ENCODE data around the gene NCAM1.

The NCAM1 gene

DNA sequence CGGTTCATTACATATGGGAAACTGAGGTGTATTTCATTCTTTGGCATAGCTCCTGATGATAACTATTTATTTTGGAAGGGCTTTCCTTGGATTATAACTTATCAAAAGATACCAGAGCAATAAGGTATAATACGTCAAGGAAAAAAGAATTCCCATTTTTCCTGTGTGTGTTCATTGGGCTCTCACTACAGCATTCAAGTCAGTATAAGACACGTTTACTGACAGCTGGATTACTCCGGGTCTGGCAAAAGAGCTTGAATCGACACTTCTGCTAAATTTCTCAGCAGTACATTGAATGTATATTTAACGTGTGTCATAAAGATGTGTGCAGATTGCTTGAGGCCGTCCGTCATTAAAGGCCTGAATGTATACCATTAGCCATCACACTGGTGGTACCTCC lies 163.4 kb downstream of the NCAM1 start:
- Histone ChIP-seq H3K9ac (ENCODE audit: low read length) (no peak overlapping the region), H3K27ac (ENCODE audit: low read depth, low read length) (no peak overlapping the region), H3K36me3 (ENCODE audit: low read length) (no peaks in the 10 kb centered on the region), H2AFZ (ENCODE audit: low read depth, low read length, severe bottlenecking) (no peak overlapping the region), H3K27me3 (ENCODE audit: low read length) (no peaks in the 10 kb centered on the region), H3K9me2 (replicated peaks; ENCODE audit: insufficient read depth, low read length) (no peaks in the 10 kb centered on the region), H3K79me2 (ENCODE audit: insufficient read depth, low read length) (no peaks in the 10 kb centered on the region), H3K9me3 (ENCODE audit: insufficient read depth, low read length) (no peaks in the 10 kb centered on the region), H3F3A (ENCODE audit: insufficient read depth) (no peaks in the 10 kb centered on the region), H4K20me1 (ENCODE audit: low read depth, low read length) (no peaks in the 10 kb centered on the region), H3K4me2 (ENCODE audit: low read depth, low read length, poor library complexity, severe bottlenecking) (no peak overlapping the region), H3K4me3 (ENCODE audit: insufficient read depth, low read length, poor library complexity, severe bottlenecking) (no peak overlapping the region)
- no peak for TF ChIP-seq CTCF (IDR thresholded peaks at IDR 0.05; ENCODE audit: insufficient read depth, low read length, poor library complexity, severe bottlenecking)
- no peak for TF ChIP-seq EZH2phosphoT487 (conservative IDR thresholded peaks at IDR 0.05; ENCODE audit: low read length)

GRCh38 chr11:113129261-113129992 lies 168.2 kb downstream of the NCAM1 start:
- no peaks in the 10 kb centered on the region for H4K20me1 ChIP-seq (ENCODE audit: low read depth, low read length)
- no peak overlapping the region for H3K27ac ChIP-seq (ENCODE audit: low read depth, low read length)
- no peaks in the 10 kb centered on the region for H3K36me3 ChIP-seq (ENCODE audit: low read length)
- H3K9me3 ChIP-seq (ENCODE audit: insufficient read depth, low read length) = no peaks in the 10 kb centered on the region
- H3K9me2 ChIP-seq (replicated peaks; ENCODE audit: insufficient read depth, low read length) = no peaks in the 10 kb centered on the region
- no peak overlapping the region for H3K9ac ChIP-seq (ENCODE audit: low read length)
- H3F3A ChIP-seq (ENCODE audit: insufficient read depth) = no peaks in the 10 kb centered on the region
- H3K4me2 ChIP-seq (ENCODE audit: low read depth, low read length, poor library complexity, severe bottlenecking) = no peak overlapping the region
- H3K4me3 ChIP-seq (ENCODE audit: insufficient read depth, low read length, poor library complexity, severe bottlenecking) = no peak overlapping the region
- H3K79me2 ChIP-seq (ENCODE audit: insufficient read depth, low read length) = no peaks in the 10 kb centered on the region
- TF ChIP-seq EZH2phosphoT487 (conservative IDR thresholded peaks at IDR 0.05; ENCODE audit: low read length) = no peak
- no peak for TF ChIP-seq CTCF (IDR thresholded peaks at IDR 0.05; ENCODE audit: insufficient read depth, low read length, poor library complexity, severe bottlenecking)
- H3K27me3 ChIP-seq (ENCODE audit: low read length) = no peaks in the 10 kb centered on the region
- H2AFZ ChIP-seq (ENCODE audit: low read depth, low read length, severe bottlenecking) = no peak overlapping the region

DNA sequence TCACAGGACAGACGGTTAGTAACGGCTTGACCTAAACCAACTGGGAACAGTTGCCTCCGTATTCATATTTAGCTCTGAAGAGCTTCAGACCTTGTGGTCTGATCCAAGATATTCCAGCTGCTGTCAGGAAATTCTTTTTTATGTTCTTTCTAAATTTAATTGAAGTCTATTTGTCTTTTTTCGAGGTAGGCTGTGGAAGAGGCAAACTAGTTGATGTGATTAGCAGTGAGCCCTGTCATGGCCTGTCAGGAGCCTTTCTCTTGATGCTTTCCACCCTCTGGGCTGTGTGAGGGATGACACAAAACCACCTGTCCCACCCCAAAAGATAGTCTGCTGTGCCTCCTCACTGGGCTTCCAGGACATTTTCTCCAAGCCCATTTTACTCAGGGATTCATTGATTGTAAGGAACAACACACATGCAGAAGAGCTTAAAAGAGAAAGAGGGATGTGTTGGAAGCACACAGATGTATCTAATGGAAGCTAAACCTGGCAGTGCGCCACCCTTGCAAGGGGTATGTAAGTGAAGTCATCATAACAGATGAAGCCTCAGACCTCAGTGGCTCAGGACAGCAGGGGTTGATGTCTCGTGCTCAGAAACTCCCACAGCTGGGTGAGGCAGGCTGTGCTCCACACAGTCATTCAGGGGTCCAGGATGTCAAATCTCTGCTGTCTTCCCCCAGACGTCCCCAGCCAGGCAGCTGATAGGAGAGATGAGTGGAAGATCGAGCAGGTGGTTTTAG lies 170.0 kb downstream of the NCAM1 start:
- H4K20me1 ChIP-seq (ENCODE audit: low read depth, low read length) = no peaks in the 10 kb centered on the region
- no peak overlapping the region for H3K4me3 ChIP-seq (ENCODE audit: insufficient read depth, low read length, poor library complexity, severe bottlenecking)
- no peaks in the 10 kb centered on the region for H3K79me2 ChIP-seq (ENCODE audit: insufficient read depth, low read length)
- H3K9ac ChIP-seq (ENCODE audit: low read length) = no peak overlapping the region
- H2AFZ ChIP-seq (ENCODE audit: low read depth, low read length, severe bottlenecking) = no peak overlapping the region
- H3K27ac ChIP-seq (ENCODE audit: low read depth, low read length) = no peak overlapping the region
- TF ChIP-seq CTCF (IDR thresholded peaks at IDR 0.05; ENCODE audit: insufficient read depth, low read length, poor library complexity, severe bottlenecking) (no peak), EZH2phosphoT487 (conservative IDR thresholded peaks at IDR 0.05; ENCODE audit: low read length) (no peak)
- no peaks in the 10 kb centered on the region for H3K9me3 ChIP-seq (ENCODE audit: insufficient read depth, low read length)
- no peak overlapping the region for H3K4me2 ChIP-seq (ENCODE audit: low read depth, low read length, poor library complexity, severe bottlenecking)
- no peaks in the 10 kb centered on the region for H3K36me3 ChIP-seq (ENCODE audit: low read length)
- no peaks in the 10 kb centered on the region for H3K9me2 ChIP-seq (replicated peaks; ENCODE audit: insufficient read depth, low read length)
- H3F3A ChIP-seq (ENCODE audit: insufficient read depth) = no peaks in the 10 kb centered on the region
- no peaks in the 10 kb centered on the region for H3K27me3 ChIP-seq (ENCODE audit: low read length)

Measured in SU-DHL-6 (cell line).